ENCODE measurements around the gene STK24. TPM values are rescaled to one million over a fixed set of nuclear protein-coding genes. Genes with fewer than 3 reads are reported as not detected.
A peak's percentile ranks its signal among the peaks of the same experiment; 100 is the strongest.

Gene STK24
- total and polyA plus RNA-seq, 2 of the 8 experiments (the other 6 are each of a cell fraction or from before 2014, with no cell fraction given), result 62.8 to 143 TPM

- FAIRE-seq, result no peak
- no peak overlapping the region for H3K4me2 ChIP-seq (ENCODE audit: insufficient read depth in 1 of 2, low read depth in 2 of 2, low read length in 2 of 2)
- TF ChIP-seq POLR2A (IDR thresholded peaks at IDR 0.05; ENCODE audit: control extremely low read depth in 1 of 2, low read depth in 2 of 2, low read length in 2 of 2), result no peak
- TF ChIP-seq CHD1 (IDR thresholded peaks at IDR 0.05; ENCODE audit: low read depth, low read length), result no peak
- TF ChIP-seq SAP30 (IDR thresholded peaks at IDR 0.05; ENCODE audit: insufficient read depth, insufficient replicate concordance, low read length), result no peak
- no peak for TF ChIP-seq CHD2 (IDR thresholded peaks at IDR 0.05; ENCODE audit: low read length)
Measured at GRCh38 chr13:98493042-98493712, 83.7 kb downstream of the STK24 start.

More at GRCh38 chr13:98493042-98493712, 83.7 kb downstream of the STK24 start:
- Histone ChIP-seq H3K27ac (ENCODE audit: low read depth, low read length) (no peak overlapping the region), H3K56ac (replicated peaks; ENCODE audit: insufficient read length, low read depth, low read length) (no peak overlapping the region), H3K27me3 (replicated peaks in 1 of 4; ENCODE audit: control insufficient read depth in 3 of 4, extremely low read depth in 1 of 4, insufficient read depth in 3 of 4, low read length in 3 of 4) (no peaks in the 10 kb centered on the region), H2BK120ac (replicated peaks; ENCODE audit: low read depth, low read length) (no peak overlapping the region), H3K79me1 (ENCODE audit: low read depth, low read length) (peaks cover 27% of the 10 kb centered on the region), H3K23me2 (ENCODE audit: low read depth, low read length) (no peaks in the 10 kb centered on the region), H3K9me3 (ENCODE audit: insufficient read depth in 2 of 2, low read depth in 1 of 2, low read length in 1 of 2) (0 out of 4 replicates have a peak, but pooled peaks cover 0 to under 1% of the 10 kb centered on the region in 2 experiments), H3K18ac (ENCODE audit: extremely low read depth, low read length) (no peak overlapping the region), H2AK5ac (ENCODE audit: low read depth, low read length) (no peak overlapping the region), H3K4me3 (ENCODE audit: extremely low read depth in 1 of 4, insufficient read depth in 2 of 4, low read depth in 3 of 4, low read length in 4 of 4) (no peak overlapping the region), H2BK15ac (ENCODE audit: low read length) (no peak overlapping the region), H4K20me1 (replicated peaks in 1 of 2; ENCODE audit: control insufficient read depth in 1 of 2, insufficient read depth in 2 of 2, low read length in 2 of 2) (peaks cover 14 to 25% of the 10 kb centered on the region in 2 experiments), H2BK5ac (ENCODE audit: low read depth, low read length) (no peak overlapping the region), H2BK20ac (ENCODE audit: low read length) (no peak overlapping the region), H2BK12ac (ENCODE audit: low read depth, low read length) (no peak overlapping the region; the same call in 1 of the 2 replicates), H3K23ac (ENCODE audit: insufficient read length) (no peak overlapping the region), H3K14ac (ENCODE audit: insufficient read length) (no peak overlapping the region), H3K4ac (replicated peaks; ENCODE audit: insufficient read length, low read depth, low read length) (no peak overlapping the region), H3K9ac (replicated peaks in 1 of 4; ENCODE audit: extremely low read depth in 1 of 4, low read depth in 3 of 4, low read length in 3 of 4) (no peak overlapping the region), H4K5ac (ENCODE audit: insufficient read length, low read depth, low read length) (peak overlapping the region; percentile 55), H4K8ac (ENCODE audit: extremely low read depth, insufficient read depth, low read length) (no peak overlapping the region), H3K36me3 (ENCODE audit: control insufficient read depth in 2 of 4, insufficient read depth in 4 of 4, low read length in 3 of 4) (0 out of 8 replicates have a peak, but pooled peaks cover 0 to under 1% (median 0%) of the 10 kb centered on the region in 4 experiments), H3K4me1 (replicated peaks in 1 of 4; ENCODE audit: control insufficient read depth in 3 of 4, insufficient read depth in 4 of 4, low read length in 3 of 4) (peaks cover 11 to 25% (median 20%) of the 10 kb centered on the region in 4 experiments), H2AFZ (ENCODE audit: low read length) (no peak overlapping the region), H3K79me2 (ENCODE audit: control insufficient read depth in 1 of 2, insufficient read depth in 2 of 2, low read length in 2 of 2) (peaks cover 0 to 94% of the 10 kb centered on the region in 2 experiments), H4K91ac (replicated peaks; ENCODE audit: insufficient read length, low read length) (no peak overlapping the region)
- 92% methylated on average over 6 of the region's 6 CpGs; no CpG with 5 or more reads in 1 of the 2 experiments for WGBS, 2 experiments (ENCODE audit: extremely low coverage in 1 of 2, insufficient coverage in 1 of 2, insufficient read length in 1 of 2, insufficient replicate concordance in 2 of 2, low coverage in 1 of 2, low lambda C conversion rate in 2 of 2, missing lambda C conversion rate in 1 of 2)
- ChIA-PET POLR2A (ENCODE audit: partially characterized antibody) (interaction anchor here (1.1 kb wide), 1 partner anchor 9 kb away, joined by 4 read pairs; no protein-coding TSS in a partner anchor), CTCF (ENCODE audit: partially characterized antibody) (interaction anchor here (1.5 kb wide), 1 partner anchor 64 kb away, joined by 5 read pairs; no protein-coding TSS in a partner anchor)
- DNase-seq (ENCODE audit: low read depth in 1 of 2, low spot score in 2 of 2), result no peak
